IMR-90 (cell line): ENCODE results near the gene NSUN7. TPM values are rescaled to one million over a fixed set of nuclear protein-coding genes. Genes with fewer than 3 reads are reported as not detected.

Experiments
- ATAC-seq: fragments of 200-7000 bp; cut with Tn5 transposase; 2 replicates; pipeline ENCODE4 v1.9.1; 2020; ENCODE audit warnings: low read depth, mild to moderate bottlenecking, moderate library complexity
- BruUV-seq: library from RNA; stranded (reverse); fragments of 400-500 nt; replicated peaks from 2 replicates; lab custom pipeline; 2021; lab: Mats Ljungman, UMichigan
- CTCF ChIA-PET: fragments of 300-600 bp; formaldehyde crosslinking; extraction: SDS; loops from one replicate; lab custom pipeline; 2021; ENCODE audit warnings: antibody characterized with exemption; lab: Yijun Ruan, JAX
- POLR2A ChIA-PET: fragments of 300-600 bp; sonication (Branson Sonifier 250); formaldehyde crosslinking; loops from one replicate; lab custom pipeline; 2022; ENCODE audit warnings: antibody characterized with exemption; ENCODE audit not compliant: unreplicated experiment; lab: Charles Lee
- DNase-seq: peaks from one replicate; pipeline ENCODE4 v3.0.0; 2013
- H2AFZ ChIP-seq: replicated peaks from 2 replicates; pipeline ENCODE3; 2013; ENCODE audit warnings: low read length, mild to moderate bottlenecking; ENCODE audit not compliant: poor library complexity
- H2AK5ac ChIP-seq: 2 replicates; pipeline ENCODE4 v1.6.1; 2013; ENCODE audit warnings: low read depth, low read length, inconsistent platforms
- H2AK9ac ChIP-seq: replicated peaks from 2 replicates; pipeline ENCODE3; 2013; ENCODE audit warnings: mild to moderate bottlenecking, low read depth, low read length, moderate library complexity; ENCODE audit not compliant: poor library complexity
- H2BK120ac ChIP-seq: 2 replicates; pipeline ENCODE4 v1.6.1; 2013; ENCODE audit warnings: low read depth, low read length, inconsistent platforms
- H2BK15ac ChIP-seq: 3 replicates; pipeline ENCODE4 v1.6.1; 2013; ENCODE audit warnings: low read depth, low read length, inconsistent platforms
- H2BK20ac ChIP-seq: 2 replicates; pipeline ENCODE4 v1.6.1; 2013; ENCODE audit warnings: low read depth, mild to moderate bottlenecking, inconsistent platforms, low read length, moderate library complexity
- H2BK5ac ChIP-seq: 2 replicates; pipeline ENCODE4 v1.6.1; 2013; ENCODE audit warnings: mild to moderate bottlenecking, low read depth, low read length, inconsistent platforms; ENCODE audit not compliant: poor library complexity, severe bottlenecking
- H3K14ac ChIP-seq: replicated peaks from 2 replicates; pipeline ENCODE4 v1.6.1; 2013; ENCODE audit warnings: low read depth, low read length, inconsistent platforms
- H3K18ac ChIP-seq: 2 replicates; pipeline ENCODE4 v1.6.1; 2013; ENCODE audit warnings: low read depth, low read length, control low read depth
- H3K23ac ChIP-seq: 2 replicates; pipeline ENCODE4 v1.6.1; 2013; ENCODE audit warnings: low read depth, low read length, inconsistent platforms
- H3K27ac ChIP-seq: 2 replicates; pipeline ENCODE4 v1.5.1; 2013; ENCODE audit warnings: mild to moderate bottlenecking, control low read depth, low read length; ENCODE audit not compliant: insufficient read depth
- H3K27me3 ChIP-seq: 2 replicates; pipeline ENCODE4 v1.6.1; 2013; ENCODE audit warnings: low read length; ENCODE audit not compliant: control insufficient read depth, insufficient read depth
- H3K36me3 ChIP-seq: 2 replicates; pipeline ENCODE4 v1.6.1; 2013; ENCODE audit warnings: low read length, mixed read lengths; ENCODE audit not compliant: control insufficient read depth, insufficient read depth
- H3K4ac ChIP-seq: 2 replicates; pipeline ENCODE4 v1.6.1; 2013; ENCODE audit warnings: low read depth, low read length, inconsistent platforms
- H3K4me1 ChIP-seq: 2 replicates; pipeline ENCODE4 v1.6.1; 2013; ENCODE audit warnings: low read length, mixed read lengths; ENCODE audit not compliant: control insufficient read depth, insufficient read depth
- H3K4me2 ChIP-seq: 2 replicates; pipeline ENCODE4 v1.6.1; 2013; ENCODE audit warnings: low read depth, mild to moderate bottlenecking, control low read depth, low read length, moderate library complexity
- H3K4me3 ChIP-seq: 2 replicates; pipeline ENCODE4 v1.5.1; 2013; ENCODE audit warnings: low read depth, mild to moderate bottlenecking, control low read depth, low read length, moderate library complexity; ENCODE audit not compliant: insufficient read depth
- H3K56ac ChIP-seq: 2 replicates; pipeline ENCODE4 v1.6.1; 2013; ENCODE audit warnings: low read length, inconsistent platforms; ENCODE audit not compliant: insufficient read depth; ENCODE audit errors: extremely low read depth
- H3K79me1 ChIP-seq, 2 experiments: 2 replicates each; pipeline ENCODE4 v1.6.1; 2013; ENCODE audit warnings: low read length in 2 of 2, inconsistent platforms in 1 of 2, low read depth in 1 of 2
- H3K9ac ChIP-seq: 2 replicates; pipeline ENCODE4 v1.6.1; 2013; ENCODE audit warnings: low read depth, low read length, control low read depth
- H3K9me1 ChIP-seq: 2 replicates; pipeline ENCODE4 v1.6.1; 2013; ENCODE audit warnings: low read length, inconsistent platforms; ENCODE audit not compliant: insufficient read depth
- H3K9me3 ChIP-seq: 2 replicates; pipeline ENCODE4 v1.6.1; 2013; ENCODE audit warnings: low read length; ENCODE audit not compliant: control insufficient read depth, insufficient read depth
- H4K20me1 ChIP-seq: 2 replicates; pipeline ENCODE4 v1.6.1; 2013; ENCODE audit warnings: low read length, inconsistent platforms; ENCODE audit not compliant: insufficient read depth
- H4K5ac ChIP-seq: 2 replicates; pipeline ENCODE4 v1.6.1; 2013; ENCODE audit warnings: mild to moderate bottlenecking, low read depth, low read length, control low read depth
- H4K8ac ChIP-seq, 2 experiments: 2 replicates each; pipeline ENCODE4 v1.6.1; 2013; ENCODE audit warnings: low read depth in 2 of 2, low read length in 2 of 2, control low read depth in 1 of 2, inconsistent platforms in 1 of 2
- H4K91ac ChIP-seq: 2 replicates; pipeline ENCODE4 v1.6.1; 2013; ENCODE audit warnings: low read depth, low read length, inconsistent platforms; ENCODE audit not compliant: insufficient read depth
- RFX5 ChIP-seq: IDR thresholded peaks from 2 replicates; pipeline ENCODE4 v1.8.0; 2012; ENCODE audit warnings: low read depth, mild to moderate bottlenecking, low read length, moderate library complexity
- WGBS, 2 experiments: methylation state at CpG; one replicate each; pipeline versions ENCODE4 v1.1.5 to v1.1.7; 2013; ENCODE audit warnings: missing lambda C conversion rate in 2 of 2; ENCODE audit not compliant: insufficient read length in 1 of 2; ENCODE audit errors: extremely low coverage in 2 of 2; 5-methylcytosine and 5-hydroxymethylcytosine counted together
- dilution Hi-C: fragments of 300-500 bp; cut with HindIII; formaldehyde crosslinking; loops from one replicate; pipeline ENCODE4 v1.14.3; 2018; ENCODE audit warnings: low sequenced_read_pairs; ENCODE audit not compliant: unreplicated experiment
- in situ Hi-C: fragments of 300-500 bp; cut with MboI; formaldehyde crosslinking; loops from 3 replicates; pipeline ENCODE4 v1.14.3; 2019; ENCODE audit warnings: low sequenced_read_pairs, inconsistent platforms, mixed read lengths
- intact Hi-C: fragments of 100-400 bp; cut with micrococcal nuclease; formaldehyde crosslinking; loops from 2 replicates; pipeline ENCODE4 v1.10.0; 2022
- polyA plus RNA-seq, 3 experiments: library from polyadenylated mRNA; depleted of rRNA; stranded (reverse); fragments of >200 nt; gene quantifications; 2 replicates each; pipeline ENCODE4 v1.2.3, GENCODE V29; 2012; ENCODE audit warnings: low replicate concordance in 1 of 3
- total RNA-seq: library from RNA; depleted of rRNA; stranded (reverse); fragments of >200 nt; gene quantifications from 2 replicates; pipeline ENCODE4 v1.2.3, GENCODE V29; 2012

Gene NSUN7
- total and polyA plus RNA-seq, 2 of the 4 experiments (the other 2 are of a cell fraction) = not detected

- Histone ChIP-seq H4K8ac (0 out of 4 replicates have a peak overlapping the region, but pooled peaks of 1 of the 2 experiments have one; percentile 55), H3K79me1 (no peaks in the 10 kb centered on the region), H2AK9ac (no peak overlapping the region), H4K5ac (no peak overlapping the region), H3K27ac (no peak overlapping the region), H3K18ac (peak overlapping the region; percentile 72; the same call in 1 of the 2 replicates), H3K14ac (no peak overlapping the region), H3K4ac (no peak overlapping the region), H2AFZ (no peak overlapping the region), H4K91ac (no peak overlapping the region), H3K9me3 (no peaks in the 10 kb centered on the region), H4K20me1 (no peaks in the 10 kb centered on the region), H2BK20ac (0 out of 2 replicates have a peak overlapping the region, but pooled peaks have one; percentile 14), H2BK15ac (no peak overlapping the region), H3K56ac (no peak overlapping the region), H2BK5ac (no peak overlapping the region), H3K9me1 (no peaks in the 10 kb centered on the region), H3K4me3 (no peak overlapping the region), H2AK5ac (no peak overlapping the region), H3K4me1 (peaks cover 2% of the 10 kb centered on the region; the same call in 1 of the 2 replicates), H3K4me2 (no peak overlapping the region; the same call in 1 of the 2 replicates), H3K23ac (no peak overlapping the region), H3K27me3 (peaks cover 3% of the 10 kb centered on the region; the same call in 1 of the 2 replicates), H3K36me3 (no peaks in the 10 kb centered on the region), H2BK120ac (no peak overlapping the region), H3K9ac (no peak overlapping the region)
- dilution Hi-C loops (no loop called here), intact Hi-C loops (no loop called here), in situ Hi-C loops (loop anchor here (25.0 kb wide), 1 partner anchor 91 kb away; no protein-coding TSS in a partner anchor)
- TF ChIP-seq RFX5 = no peak
- ChIA-PET CTCF (no interaction called here), POLR2A (no interaction called here)
- no CpG with 5 or more reads among the region's 5 CpGs for WGBS, 2 experiments
- peak; percentile 58 for DNase-seq
- ATAC-seq = peak; percentile 40; the same call in 1 of the 2 replicates
- no TSS peak for BruUV-seq
These were observed 28.0 kb upstream of the NSUN7 start for GRCh38 chr4:40721730-40722171.
